Ascending aorta (tissue), 2 donors: ENCODE data around the gene SLC30A2. TPM values are rescaled to one million over a fixed set of nuclear protein-coding genes. Genes with fewer than 3 reads are reported as not detected.

Experiments
- DNase-seq, 2 donors: peaks; one replicate each; pipeline ENCODE4 v3.0.0-alpha.2; 2019; ENCODE audit warnings: low spot score in 2 of 2
- H3K27ac ChIP-seq, 2 donors: fragments of 200-600 bp; sonication (generic); one replicate each; pipeline ENCODE4 v1.5.1; 2016 to 2017; ENCODE audit warnings: mild to moderate bottlenecking in 1 of 2
- H3K27me3 ChIP-seq: fragments of 200-600 bp; sonication (generic); one replicate; pipeline ENCODE4 v1.5.1; 2017
- H3K36me3 ChIP-seq, 2 donors: fragments of 200-600 bp; sonication (generic); one replicate each; pipeline ENCODE4 v1.5.1; 2016
- H3K4me1 ChIP-seq, 2 donors: fragments of 200-600 bp; sonication (generic); one replicate each; pipeline ENCODE4 v1.5.1; 2016 to 2017; ENCODE audit warnings: mild to moderate bottlenecking in 1 of 2
- H3K4me3 ChIP-seq, 2 donors: fragments of 200-600 bp; sonication (generic); one replicate each; pipeline ENCODE4 v1.5.1; 2016 to 2017; ENCODE audit warnings: mild to moderate bottlenecking in 1 of 2
- H3K9me3 ChIP-seq, 2 donors: fragments of 200-600 bp; sonication (generic); one replicate each; pipeline ENCODE4 v1.5.1; 2016
- CTCF ChIP-seq, 3 experiments: fragments of 200-600 bp in 2 of 3; fragments of 450-650 bp in 1 of 3; sonication (generic) in 2 of 3; IDR thresholded peaks; one replicate each; pipeline ENCODE4 v1.5.1; 2016 to 2019; ENCODE audit warnings: antibody characterized with exemption in 3 of 3, mild to moderate bottlenecking in 1 of 3, moderate library complexity in 1 of 3
- intact Hi-C: fragments of 100-400 bp; cut with DNase I; formaldehyde crosslinking; loops from one replicate; pipeline ENCODE4 v1.15.1; 2023
- total RNA-seq: library from RNA; depleted of rRNA; stranded (reverse); fragments of >200 nt; gene quantifications from one replicate; pipeline ENCODE4 v1.1.0, GENCODE V29; 2016

The SLC30A2 gene
- total RNA-seq, 1 donor from 2014 or later: not detected

DNA sequence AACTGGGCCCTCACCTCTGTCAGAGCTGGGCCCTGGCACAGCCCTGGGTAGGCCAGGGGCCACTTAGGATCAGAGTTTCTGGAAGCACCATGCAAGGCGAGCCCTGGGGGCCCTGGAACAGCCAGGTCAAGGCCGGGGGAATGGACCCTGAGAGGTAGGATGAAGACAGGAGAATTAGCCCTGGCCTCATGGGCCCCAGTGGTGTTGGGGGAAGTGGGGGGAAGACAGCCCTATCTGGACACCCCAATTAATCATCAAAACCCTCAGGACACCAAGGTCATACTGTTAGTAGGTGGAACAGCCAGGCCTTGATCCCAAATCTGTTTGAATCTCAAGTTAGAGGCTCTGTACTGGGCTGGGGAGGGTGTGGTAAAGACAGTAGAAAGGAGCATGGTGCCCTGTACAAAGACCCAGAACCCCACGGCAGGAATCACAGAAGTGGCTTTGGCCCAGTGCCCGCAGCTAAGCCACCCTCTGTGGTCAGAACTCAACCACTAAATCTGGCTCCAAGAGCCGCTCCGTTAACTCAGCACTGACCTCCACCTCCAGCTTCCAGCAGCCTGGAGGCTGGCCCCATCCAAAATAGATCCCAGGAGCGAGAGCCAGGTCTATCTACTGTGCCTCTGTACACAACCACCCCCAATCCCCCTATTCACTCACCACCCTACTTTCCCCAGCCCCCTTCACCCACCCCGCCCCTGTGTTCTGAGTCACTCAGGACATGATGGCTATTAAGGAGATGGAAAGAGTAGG lies 35.5 kb upstream of the SLC30A2 start:
- Histone ChIP-seq H3K4me3 (no peak overlapping the region), H3K4me1 (no peaks in the 10 kb centered on the region), H3K9me3 (no peaks in the 10 kb centered on the region), H3K36me3 (no peaks in the 10 kb centered on the region), H3K27ac (no peak overlapping the region), H3K27me3 (no peaks in the 10 kb centered on the region)
- no peak for DNase-seq
- intact Hi-C loops: no loop called here
- TF ChIP-seq CTCF (IDR thresholded peaks at IDR 0.05): no peak

DNA sequence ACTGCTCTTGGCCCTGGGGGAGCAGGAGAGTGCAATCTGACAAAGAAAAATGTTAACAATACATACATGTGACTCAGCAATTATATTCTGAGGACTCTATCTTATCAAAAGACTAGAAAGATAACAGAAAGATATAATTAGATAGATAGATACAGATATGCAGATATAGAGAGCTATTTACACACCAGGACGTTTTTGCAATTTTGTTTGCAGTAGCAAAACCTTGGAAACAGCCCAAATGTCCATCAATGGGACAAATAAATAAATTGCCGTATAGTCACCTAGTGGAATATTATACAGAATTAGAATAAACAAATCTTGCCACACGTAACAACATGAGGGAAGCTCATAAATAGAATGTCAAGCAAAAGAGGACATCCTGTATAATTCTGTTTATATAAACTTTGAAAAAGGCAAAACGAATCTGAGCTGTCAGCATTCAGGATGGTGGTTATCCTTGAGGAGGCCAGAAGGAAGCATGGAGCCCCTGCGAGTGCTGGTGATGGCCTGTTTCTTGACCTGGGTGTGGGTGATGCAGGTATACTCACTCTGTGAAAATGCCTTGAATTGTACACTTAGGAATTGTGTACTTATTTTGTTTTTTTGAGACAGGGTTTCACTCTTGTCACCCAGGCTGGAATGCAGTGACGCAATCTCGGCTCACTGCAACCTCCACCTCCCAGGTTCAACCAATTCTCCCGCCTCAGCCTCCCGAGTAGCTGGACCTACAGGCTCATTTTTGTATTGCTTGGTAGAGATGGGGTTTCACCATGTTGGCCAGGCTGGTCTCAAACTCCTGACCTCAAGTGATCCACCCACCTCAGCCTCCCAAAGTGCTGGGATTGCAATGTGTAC lies 34.3 kb upstream of the SLC30A2 start:
- Histone ChIP-seq H3K4me3 (no peak overlapping the region), H3K27ac (no peak overlapping the region), H3K36me3 (no peaks in the 10 kb centered on the region), H3K27me3 (no peaks in the 10 kb centered on the region), H3K9me3 (no peaks in the 10 kb centered on the region), H3K4me1 (no peaks in the 10 kb centered on the region)
- intact Hi-C loops: no loop called here
- TF ChIP-seq CTCF (IDR thresholded peaks at IDR 0.05): no peak
- DNase-seq: no peak

DNA sequence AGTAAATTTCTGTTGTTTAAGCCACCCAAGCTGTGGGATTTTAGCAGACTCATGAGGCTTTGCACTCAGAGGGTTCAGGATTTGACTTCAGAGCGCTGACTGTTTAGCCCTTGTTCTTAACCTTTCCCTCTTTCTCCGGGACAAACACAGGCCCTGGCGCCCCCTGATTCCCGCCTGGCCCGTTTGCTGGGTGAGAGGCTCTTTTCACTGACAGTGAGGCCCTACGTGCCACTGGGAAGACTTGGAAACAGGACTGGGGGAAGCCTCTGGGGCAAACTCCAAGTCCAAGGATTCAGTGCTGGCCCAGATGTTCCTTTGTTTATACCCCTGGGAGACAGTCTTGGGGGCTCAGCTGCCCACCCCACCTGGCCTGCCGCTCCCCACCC lies 33.3 kb upstream of the SLC30A2 start:
- Histone ChIP-seq H3K4me3 (no peak overlapping the region), H3K9me3 (no peaks in the 10 kb centered on the region), H3K27ac (no peak overlapping the region), H3K4me1 (no peaks in the 10 kb centered on the region), H3K36me3 (no peaks in the 10 kb centered on the region), H3K27me3 (no peaks in the 10 kb centered on the region)
- DNase-seq: no peak
- intact Hi-C loops: no loop called here
- no peak for TF ChIP-seq CTCF (IDR thresholded peaks at IDR 0.05)

DNA sequence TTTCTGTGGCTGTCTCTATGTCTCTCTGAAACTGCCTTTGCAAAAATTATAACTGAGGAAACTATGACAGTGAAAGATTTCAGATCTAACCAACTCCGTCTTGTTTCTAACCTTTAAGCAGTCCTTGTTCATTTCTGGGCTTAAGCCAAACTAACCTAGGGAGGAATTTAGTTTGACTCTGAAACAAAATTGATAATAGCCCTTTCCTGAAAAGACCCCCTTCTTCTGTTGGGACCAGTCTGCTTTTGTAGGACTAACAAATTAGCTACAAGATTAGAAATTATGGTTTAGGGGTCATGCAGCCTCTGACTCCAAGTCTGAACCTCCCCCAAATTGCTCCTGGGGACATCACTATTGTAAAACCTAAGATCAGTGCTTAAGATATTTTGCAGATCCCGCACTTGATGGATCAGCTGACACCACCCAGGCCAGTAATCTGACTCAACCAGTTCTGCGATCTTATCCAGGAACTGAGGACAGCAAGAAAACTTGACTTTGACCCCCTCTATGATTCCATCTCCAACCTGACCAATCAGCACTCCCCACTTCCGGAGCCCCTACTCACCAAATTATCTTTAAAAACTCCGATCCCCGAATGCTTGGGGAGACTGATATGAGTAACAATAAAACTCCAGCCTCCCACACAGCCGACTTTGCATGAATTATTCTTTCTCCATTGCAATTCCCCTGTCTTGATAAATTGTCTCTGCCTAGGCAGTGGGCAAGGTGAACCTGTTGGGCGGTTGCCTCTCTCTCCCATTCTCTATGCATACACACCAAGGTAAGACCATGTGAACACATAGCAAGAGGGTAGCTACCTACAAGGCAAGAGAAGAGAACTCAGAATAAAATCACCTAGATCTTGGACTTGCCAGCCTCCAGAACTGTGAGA lies 32.6 kb upstream of the SLC30A2 start:
- no peaks in the 10 kb centered on the region for H3K9me3 ChIP-seq
- intact Hi-C loops: no loop called here
- no peak for DNase-seq
- H3K4me1 ChIP-seq: no peaks in the 10 kb centered on the region
- TF ChIP-seq CTCF (IDR thresholded peaks at IDR 0.05): no peak
- H3K27ac ChIP-seq: no peak overlapping the region
- H3K36me3 ChIP-seq: no peaks in the 10 kb centered on the region
- H3K27me3 ChIP-seq: no peaks in the 10 kb centered on the region
- no peak overlapping the region for H3K4me3 ChIP-seq

DNA sequence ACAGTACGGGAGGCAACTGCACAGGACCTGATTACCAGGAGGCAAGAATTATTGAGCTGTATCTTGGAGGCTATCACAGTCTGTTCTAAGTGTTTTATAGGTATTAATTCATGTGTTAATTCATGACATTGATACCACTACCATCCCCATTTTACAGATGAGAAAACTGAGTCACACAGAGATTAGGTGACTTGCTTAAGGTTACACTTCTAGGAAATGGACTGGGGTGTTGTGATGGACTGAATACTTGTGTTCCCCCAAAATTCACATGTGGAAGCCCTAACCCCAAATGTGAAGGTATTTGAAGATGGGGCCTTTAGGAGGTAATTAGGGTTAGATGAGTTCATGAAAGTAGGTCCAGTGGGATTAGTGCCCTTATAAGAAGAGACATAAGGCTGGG lies 31.6 kb upstream of the SLC30A2 start:
- no peak for DNase-seq
- Histone ChIP-seq H3K27ac (no peak overlapping the region), H3K27me3 (no peaks in the 10 kb centered on the region), H3K4me3 (no peak overlapping the region), H3K9me3 (no peaks in the 10 kb centered on the region), H3K4me1 (no peaks in the 10 kb centered on the region), H3K36me3 (no peaks in the 10 kb centered on the region)
- intact Hi-C loops: no loop called here
- no peak for TF ChIP-seq CTCF (IDR thresholded peaks at IDR 0.05)
